Limb (tissue), 2 donors: ENCODE data around the gene HSD17B13.
"Not testable (repeated sequence)": the region's sequence is repeated elsewhere in the genome, so short reads cannot be mapped to it uniquely, and the experiment has no call there.

Source experiments
- DNase-seq, 2 donors: peaks; one replicate each; pipeline ENCODE4 v3.0.0-alpha.2; 2016; ENCODE audit errors: extremely low spot score in 2 of 2

HSD17B13 gene

GRCh38 chr4:87322754-87323153 is at the start of gene HSD17B13:
TSS of gene HSD17B13 (minus strand) at chr4:87322882. CDS start at chr4:87322841, 41 bp downstream.
- no peak for DNase-seq

GRCh38 chr4:87370068-87370467 is 47.4 kb upstream of the HSD17B13 start:
- no peak for DNase-seq

- no peak for DNase-seq
Observed at GRCh38 chr4:87366521-87367162, 44.0 kb upstream of the HSD17B13 start.

- DNase-seq, result no peak
Observed at GRCh38 chr4:87365348-87365747, 42.7 kb upstream of the HSD17B13 start.

GRCh38 chr4:87363552-87363951 is 40.9 kb upstream of the HSD17B13 start:
- no peak for DNase-seq

GRCh38 chr4:87360338-87360935 is 37.8 kb upstream of the HSD17B13 start:
- DNase-seq, result no peak

GRCh38 chr4:87359258-87359657 is 36.6 kb upstream of the HSD17B13 start:
- no peak for DNase-seq

GRCh38 chr4:87356832-87357526 is 34.3 kb upstream of the HSD17B13 start:
- no peak for DNase-seq

- DNase-seq, result no peak
Observed at GRCh38 chr4:87354168-87355102, 31.8 kb upstream of the HSD17B13 start.

- peak; percentile 27 to 44 for DNase-seq
Observed at GRCh38 chr4:87353592-87353991, 30.9 kb upstream of the HSD17B13 start.

GRCh38 chr4:87345139-87345538 is 22.5 kb upstream of the HSD17B13 start:
- no peak for DNase-seq

GRCh38 chr4:87342872-87343271 is 20.2 kb upstream of the HSD17B13 start:
- no peak for DNase-seq

- not testable (repeated sequence) for DNase-seq
Observed at GRCh38 chr4:87341954-87342635, 19.4 kb upstream of the HSD17B13 start.

GRCh38 chr4:87339440-87339839 is 16.8 kb upstream of the HSD17B13 start:
- DNase-seq, result no peak

- no peak for DNase-seq
Observed at GRCh38 chr4:87337361-87337760, 14.7 kb upstream of the HSD17B13 start.

GRCh38 chr4:87333267-87333666 is 10.6 kb upstream of the HSD17B13 start:
- no peak for DNase-seq

GRCh38 chr4:87330761-87331160 is 8.1 kb upstream of the HSD17B13 start:
- no peak for DNase-seq

GRCh38 chr4:87327136-87327535 is 4.5 kb upstream of the HSD17B13 start:
- no peak for DNase-seq

GRCh38 chr4:87326460-87326859 is 3.8 kb upstream of the HSD17B13 start:
- DNase-seq, result no peak

GRCh38 chr4:87321888-87322287 is 794 bp downstream of the HSD17B13 start:
- no peak for DNase-seq

- DNase-seq, result no peak
Observed at GRCh38 chr4:87317527-87317926, 5.2 kb downstream of the HSD17B13 start.
